ENCODE results near the gene CDKL4.
"Not testable (repeated sequence)": the region's sequence is repeated elsewhere in the genome, so short reads cannot be mapped to it uniquely, and the experiment has no call there.

CDKL4 gene

GRCh38 chr2:39176997-39177396 is 66.8 kb downstream of the CDKL4 start:
- DNase-seq: no peak

- no peak for DNase-seq
These were observed 68.6 kb downstream of the CDKL4 start for GRCh38 chr2:39175026-39175812.

- no peak for DNase-seq
These were observed 69.7 kb downstream of the CDKL4 start for GRCh38 chr2:39174022-39174421.

GRCh38 chr2:39172047-39172706 is 71.6 kb downstream of the CDKL4 start:
- not testable (repeated sequence) for DNase-seq

GRCh38 chr2:39171621-39172020 is 72.1 kb downstream of the CDKL4 start:
- DNase-seq: no peak

GRCh38 chr2:39164089-39164488 is 79.7 kb downstream of the CDKL4 start:
- no peak for DNase-seq

GRCh38 chr2:39160982-39161381 is 82.8 kb downstream of the CDKL4 start:
- DNase-seq: no peak

GRCh38 chr2:39159283-39159682 is 84.5 kb downstream of the CDKL4 start:
- DNase-seq: no peak

GRCh38 chr2:39158351-39158750 is 85.4 kb downstream of the CDKL4 start:
- DNase-seq: no peak

GRCh38 chr2:39156846-39157245 is 86.9 kb downstream of the CDKL4 start:
- DNase-seq: no peak

- DNase-seq: no peak
These were observed 87.7 kb downstream of the CDKL4 start for GRCh38 chr2:39156107-39156506.

GRCh38 chr2:39155573-39155972 is 88.2 kb downstream of the CDKL4 start:
- not testable (repeated sequence) for DNase-seq

GRCh38 chr2:39154944-39155343 is 88.8 kb downstream of the CDKL4 start:
- no peak for DNase-seq

- DNase-seq: no peak
These were observed 90.5 kb downstream of the CDKL4 start for GRCh38 chr2:39153312-39153711.

- DNase-seq: no peak
These were observed 91.3 kb downstream of the CDKL4 start for GRCh38 chr2:39152504-39152903.

- no peak for DNase-seq
These were observed 92.8 kb downstream of the CDKL4 start for GRCh38 chr2:39150890-39151497.

GRCh38 chr2:39150102-39150562 is 93.6 kb downstream of the CDKL4 start:
- no peak for DNase-seq

- DNase-seq: no peak
These were observed 97.1 kb downstream of the CDKL4 start for GRCh38 chr2:39146630-39147029.

- no peak for DNase-seq
These were observed 97.8 kb downstream of the CDKL4 start for GRCh38 chr2:39145906-39146421.

GRCh38 chr2:39144416-39144815 is 99.4 kb downstream of the CDKL4 start:
- no peak for DNase-seq

- DNase-seq: no peak
These were observed 100.7 kb downstream of the CDKL4 start for GRCh38 chr2:39142904-39143605.

GRCh38 chr2:39141334-39142271 is 102.2 kb downstream of the CDKL4 start:
- no peak for DNase-seq
